HG03442 (cell line): ENCODE results near the gene PAM16.

ENCODE experiments used
- ATAC-seq: cut with Tn5 transposase; IDR thresholded peaks from one replicate; pipeline ENCODE4 v1.9.1; 2021; ENCODE audit warnings: mild to moderate bottlenecking, moderate library complexity; ENCODE audit not compliant: unreplicated experiment

Gene PAM16

DNA sequence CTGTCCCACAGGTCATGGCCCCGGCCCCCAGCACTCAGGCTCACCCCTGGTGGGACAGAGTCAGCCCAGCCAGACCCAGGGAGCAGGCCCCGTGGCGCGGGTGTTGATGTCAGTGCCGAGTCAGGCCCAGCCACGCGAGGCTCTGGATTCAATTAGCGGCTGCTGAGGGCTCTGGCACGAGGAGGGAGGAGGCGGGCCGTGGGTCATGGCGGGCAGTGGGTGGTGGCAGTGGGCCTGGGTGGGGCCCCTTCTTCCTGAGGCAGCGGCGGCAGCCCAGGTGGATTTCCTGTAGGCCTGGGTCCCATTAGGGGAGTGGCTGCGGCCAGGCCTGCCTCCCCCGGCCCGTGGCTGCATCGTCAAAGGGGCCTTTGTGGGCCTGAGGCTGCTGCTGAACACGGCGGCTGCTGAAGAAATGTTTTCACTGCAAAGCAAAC is 33.4 kb upstream of the PAM16 start:
- ATAC-seq = no peak

DNA sequence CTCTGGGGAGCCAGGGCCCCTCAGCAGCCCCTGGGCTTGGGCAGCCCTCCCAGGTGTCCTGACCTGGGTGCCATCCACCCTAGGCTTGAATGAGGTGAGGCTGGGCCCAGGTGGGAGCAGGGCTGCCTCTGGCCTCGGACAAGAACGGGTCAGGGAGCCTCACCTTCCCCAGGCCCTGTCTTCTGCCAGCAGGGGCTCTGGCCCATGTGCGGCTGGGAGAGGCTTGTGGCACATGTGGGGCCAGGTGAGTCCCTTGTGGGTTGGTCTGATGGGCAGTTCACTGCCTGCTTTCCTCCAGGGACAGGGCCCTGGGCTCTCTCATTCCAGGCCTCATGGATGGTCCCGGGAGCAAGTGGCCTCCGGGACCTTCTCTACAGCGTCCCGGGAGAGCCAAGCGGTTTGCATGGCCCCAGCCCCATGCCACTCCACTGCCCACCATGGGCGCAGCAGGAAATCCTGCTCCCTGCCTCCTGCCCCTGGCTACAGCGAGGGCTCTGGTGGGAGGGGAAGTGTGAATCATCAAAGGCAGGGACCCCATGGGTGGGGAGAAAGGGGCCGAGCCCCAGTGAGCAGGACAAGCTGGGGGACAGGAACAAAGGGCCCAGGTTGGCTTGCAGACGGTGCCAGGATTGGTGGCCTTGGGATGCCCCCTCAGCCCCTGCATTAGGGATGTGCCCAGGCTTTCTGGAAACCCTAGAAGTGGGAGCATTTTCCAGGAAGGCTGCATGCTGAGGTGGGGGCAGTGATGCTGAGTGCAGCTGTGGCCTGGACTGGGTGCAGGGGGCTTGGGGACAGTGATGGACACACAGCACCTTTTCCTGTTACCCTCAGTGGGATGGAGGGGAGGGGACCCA is 32.7 kb upstream of the PAM16 start:
- no peak for ATAC-seq

DNA sequence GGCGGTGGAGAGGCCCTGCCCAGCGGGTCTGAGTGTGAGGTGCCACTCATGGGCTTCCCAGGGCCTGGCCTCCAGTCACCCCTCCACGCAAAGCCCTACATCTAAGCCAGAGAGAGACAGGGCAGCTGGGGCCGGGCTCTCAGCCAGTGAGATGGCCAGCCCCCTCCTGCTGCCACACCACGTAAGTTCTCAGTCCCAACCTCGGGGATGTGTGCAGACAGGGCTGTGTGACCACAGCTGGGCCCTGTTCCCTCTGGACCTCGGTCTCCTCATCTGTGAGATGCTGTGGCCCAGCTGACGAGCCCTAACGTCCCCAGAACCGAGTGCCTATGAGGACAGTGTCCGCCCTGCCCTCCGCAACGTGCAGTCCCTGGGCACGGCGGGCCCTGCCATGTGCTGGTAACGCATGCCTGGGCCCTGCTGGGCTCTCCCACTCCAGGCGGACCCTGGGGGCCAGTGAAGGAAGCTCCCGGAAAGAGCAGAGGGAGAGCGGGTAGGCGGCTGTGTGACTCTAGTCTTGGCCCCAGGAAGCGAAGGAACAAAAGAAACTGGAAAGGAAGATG is 31.8 kb upstream of the PAM16 start:
- no peak for ATAC-seq

DNA sequence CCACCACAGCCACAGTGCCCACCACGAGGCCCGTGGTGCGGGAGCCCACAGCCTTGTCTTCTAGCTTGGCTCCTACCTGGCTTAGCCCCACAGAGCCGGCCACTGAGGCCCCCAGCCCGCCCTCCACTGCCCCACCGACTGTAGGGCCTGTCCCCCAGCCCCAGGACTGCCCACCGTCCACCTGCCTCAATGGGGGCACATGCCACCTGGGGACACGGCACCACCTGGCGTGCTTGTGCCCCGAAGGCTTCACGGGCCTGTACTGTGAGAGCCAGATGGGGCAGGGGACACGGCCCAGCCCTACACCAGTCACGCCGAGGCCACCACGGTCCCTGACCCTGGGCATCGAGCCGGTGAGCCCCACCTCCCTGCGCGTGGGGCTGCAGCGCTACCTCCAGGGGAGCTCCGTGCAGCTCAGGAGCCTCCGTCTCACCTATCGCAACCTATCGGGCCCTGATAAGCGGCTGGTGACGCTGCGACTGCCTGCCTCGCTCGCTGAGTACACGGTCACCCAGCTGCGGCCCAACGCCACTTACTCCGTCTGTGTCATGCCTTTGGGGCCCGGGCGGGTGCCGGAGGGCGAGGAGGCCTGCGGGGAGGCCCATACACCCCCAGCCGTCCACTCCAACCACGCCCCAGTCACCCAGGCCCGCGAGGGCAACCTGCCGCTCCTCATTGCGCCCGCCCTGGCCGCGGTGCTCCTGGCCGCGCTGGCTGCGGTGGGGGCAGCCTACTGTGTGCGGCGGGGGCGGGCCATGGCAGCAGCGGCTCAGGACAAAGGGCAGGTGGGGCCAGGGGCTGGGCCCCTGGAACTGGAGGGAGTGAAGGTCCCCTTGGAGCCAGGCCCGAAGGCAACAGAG is 31.0 kb upstream of the PAM16 start:
- ATAC-seq = no peak

DNA sequence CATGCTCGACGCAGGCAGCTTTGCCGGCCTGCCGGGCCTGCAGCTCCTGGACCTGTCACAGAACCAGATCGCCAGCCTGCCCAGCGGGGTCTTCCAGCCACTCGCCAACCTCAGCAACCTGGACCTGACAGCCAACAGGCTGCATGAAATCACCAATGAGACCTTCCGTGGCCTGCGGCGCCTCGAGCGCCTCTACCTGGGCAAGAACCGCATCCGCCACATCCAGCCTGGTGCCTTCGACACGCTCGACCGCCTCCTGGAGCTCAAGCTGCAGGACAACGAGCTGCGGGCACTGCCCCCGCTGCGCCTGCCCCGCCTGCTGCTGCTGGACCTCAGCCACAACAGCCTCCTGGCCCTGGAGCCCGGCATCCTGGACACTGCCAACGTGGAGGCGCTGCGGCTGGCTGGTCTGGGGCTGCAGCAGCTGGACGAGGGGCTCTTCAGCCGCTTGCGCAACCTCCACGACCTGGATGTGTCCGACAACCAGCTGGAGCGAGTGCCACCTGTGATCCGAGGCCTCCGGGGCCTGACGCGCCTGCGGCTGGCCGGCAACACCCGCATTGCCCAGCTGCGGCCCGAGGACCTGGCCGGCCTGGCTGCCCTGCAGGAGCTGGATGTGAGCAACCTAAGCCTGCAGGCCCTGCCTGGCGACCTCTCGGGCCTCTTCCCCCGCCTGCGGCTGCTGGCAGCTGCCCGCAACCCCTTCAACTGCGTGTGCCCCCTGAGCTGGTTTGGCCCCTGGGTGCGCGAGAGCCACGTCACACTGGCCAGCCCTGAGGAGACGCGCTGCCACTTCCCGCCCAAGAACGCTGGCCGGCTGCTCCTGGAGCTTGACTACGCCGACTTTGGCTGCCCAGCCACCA is 30.2 kb upstream of the PAM16 start:
- ATAC-seq = no peak

DNA sequence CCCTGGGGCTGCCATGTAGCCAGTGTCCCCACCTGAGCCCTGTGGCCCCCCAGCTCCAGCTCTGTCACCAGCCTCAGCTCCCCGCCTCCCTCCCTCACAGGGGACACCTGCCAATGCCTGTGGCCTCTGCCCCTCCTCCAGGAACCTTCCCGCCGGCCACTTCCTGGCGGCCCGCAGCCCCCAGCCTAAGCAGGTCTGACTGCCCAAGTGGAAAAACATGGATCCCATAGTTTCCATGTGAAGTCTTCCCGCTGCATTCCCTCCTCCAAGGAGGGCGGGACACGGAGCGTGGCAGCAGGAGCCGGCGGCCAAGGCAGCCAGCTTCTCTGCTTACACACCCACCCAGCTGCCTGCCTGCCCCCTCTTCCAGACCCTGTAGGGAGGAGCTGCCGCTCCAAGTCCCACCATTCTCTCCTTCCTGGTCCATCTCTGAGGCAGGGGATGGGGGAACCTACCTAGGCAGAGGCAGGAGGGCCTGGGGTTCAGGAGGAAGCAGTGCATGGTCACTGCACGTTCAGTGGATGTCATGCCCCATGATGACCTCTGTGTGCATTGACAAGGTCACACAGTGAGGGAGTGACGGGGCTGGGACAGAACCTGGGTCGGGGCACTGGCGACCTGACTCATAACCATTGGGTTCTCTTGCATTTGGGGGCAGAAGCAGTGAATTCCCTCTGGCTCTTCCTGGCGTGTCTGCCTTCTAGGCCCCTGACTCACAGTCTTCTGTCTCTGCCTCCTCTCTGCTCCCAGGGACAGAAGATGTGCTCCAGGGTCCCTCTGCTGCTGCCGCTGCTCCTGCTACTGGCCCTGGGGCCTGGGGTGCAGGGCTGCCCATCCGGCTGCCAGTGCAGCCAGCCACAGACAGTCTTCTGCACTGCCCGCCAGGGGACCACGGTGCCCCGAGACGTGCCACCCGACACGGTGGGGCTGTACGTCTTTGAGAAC is 29.3 kb upstream of the PAM16 start:
- no peak for ATAC-seq

DNA sequence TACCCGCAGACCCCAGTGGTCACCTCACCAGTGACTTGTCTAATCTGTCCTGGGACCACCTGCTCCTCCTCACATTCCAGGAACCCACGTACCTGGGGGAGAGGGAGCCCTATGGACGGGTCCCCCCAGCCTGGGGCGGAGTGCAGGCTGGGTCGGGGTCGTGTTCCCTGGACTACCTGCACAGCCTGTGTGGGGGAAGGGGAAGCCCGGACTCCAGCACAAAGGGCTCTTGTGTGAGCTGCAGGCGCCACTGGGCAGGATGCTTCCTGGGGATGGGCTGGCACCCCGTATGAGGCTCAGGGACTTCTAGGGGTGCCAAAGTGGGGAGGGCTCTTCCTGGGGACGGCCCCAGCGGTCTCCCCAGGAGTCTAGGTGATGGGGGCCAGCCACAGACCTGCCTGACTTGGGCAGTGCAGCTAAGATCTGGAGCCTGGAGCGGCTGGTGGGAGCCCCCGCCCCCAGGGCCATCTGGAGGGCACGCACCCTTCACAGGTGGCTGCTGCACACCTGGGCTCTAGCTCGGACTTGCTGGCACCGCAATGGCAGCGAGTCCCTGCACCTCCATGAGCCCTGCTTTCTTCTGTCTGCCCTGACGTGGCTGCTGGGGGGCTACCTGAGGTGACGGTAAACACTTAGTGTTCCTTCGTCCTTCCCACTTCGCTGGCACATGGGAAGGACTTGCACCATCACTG is 28.0 kb upstream of the PAM16 start:
- ATAC-seq = no peak

DNA sequence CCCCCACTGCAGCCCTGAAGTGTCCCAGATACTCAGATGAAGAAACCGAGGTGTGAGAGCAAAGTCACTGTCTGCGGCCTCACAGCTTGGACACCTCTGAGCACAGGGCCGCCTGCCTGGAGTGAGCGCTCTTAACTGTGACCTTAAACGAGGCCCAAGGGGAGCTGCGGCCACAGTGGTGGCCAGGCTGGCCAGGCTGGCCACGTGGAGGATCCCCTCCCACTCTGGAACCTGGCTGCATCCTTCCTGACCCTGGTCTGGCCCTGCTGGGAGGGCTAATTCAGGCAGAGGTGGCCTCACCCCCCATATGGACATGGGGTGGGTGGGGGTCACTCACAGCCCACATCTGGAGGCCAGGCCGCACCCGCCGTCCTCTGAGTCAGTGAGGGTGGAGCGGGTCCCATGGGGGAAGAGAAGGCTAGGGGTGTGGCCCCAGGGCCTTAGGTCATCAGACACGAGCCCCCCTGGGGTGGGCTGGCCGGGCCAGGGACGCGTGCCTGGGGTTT is 27.1 kb upstream of the PAM16 start:
- ATAC-seq = no peak

DNA sequence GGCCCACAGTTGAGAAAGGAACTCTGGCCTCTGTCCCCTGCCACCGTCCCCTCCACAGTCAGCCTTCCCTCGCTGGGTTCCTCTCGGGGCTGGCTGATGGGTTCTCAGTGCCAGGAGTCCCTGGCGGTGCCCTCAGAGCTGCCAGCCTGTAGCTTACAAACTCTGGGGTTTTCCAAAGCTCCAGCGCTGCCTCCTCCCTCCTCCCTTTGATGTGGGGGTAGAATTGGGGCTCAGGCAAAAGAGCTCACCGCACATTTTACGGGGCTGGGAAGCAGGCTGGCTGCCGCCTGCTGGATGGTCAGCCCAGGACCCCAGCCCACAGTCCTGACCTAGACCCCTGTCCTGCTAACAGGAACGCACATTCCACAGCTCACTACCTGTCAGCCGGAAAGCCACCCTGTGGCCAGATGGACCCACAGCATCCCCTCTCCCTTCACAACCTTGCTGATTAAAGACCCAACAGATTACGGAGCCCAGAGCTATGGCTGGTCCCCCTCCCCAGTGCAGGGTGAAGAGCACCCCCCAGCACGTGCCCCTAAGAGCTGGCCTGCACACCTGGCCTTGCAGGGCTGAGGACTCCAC is 26.5 kb upstream of the PAM16 start:
- ATAC-seq = no peak

DNA sequence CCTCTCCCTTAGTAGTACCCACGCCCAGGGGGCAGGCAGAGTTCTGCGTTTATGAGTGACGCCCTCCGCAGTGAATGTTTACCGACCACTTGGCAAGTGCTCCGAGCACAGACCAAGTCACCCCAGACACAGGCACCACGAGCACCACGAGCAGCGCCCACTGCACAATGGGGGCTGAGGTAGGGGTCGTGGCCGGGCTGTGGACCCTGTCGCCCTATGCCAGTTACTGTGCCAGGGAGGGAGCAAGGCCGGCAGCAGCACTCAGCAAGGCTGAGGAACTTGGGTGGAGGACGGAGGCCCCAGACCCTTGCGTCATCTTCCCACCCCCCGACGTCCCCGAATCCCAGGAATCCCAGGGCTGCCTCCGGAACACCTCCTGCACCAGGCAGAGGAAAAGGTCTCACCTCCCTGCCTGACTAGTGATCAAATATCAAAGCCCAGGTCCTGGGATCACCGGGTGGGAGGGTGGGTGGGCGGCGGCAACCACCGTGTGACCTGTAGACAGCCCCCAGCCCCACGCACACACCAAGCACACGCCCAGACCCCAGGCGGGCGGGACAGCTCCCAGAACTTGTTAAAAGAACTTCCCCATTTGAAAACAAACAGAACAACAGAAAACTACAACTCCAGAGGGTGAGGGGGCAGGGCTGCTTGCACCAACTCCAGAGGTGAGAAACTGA is 25.9 kb upstream of the PAM16 start:
- ATAC-seq = no peak

DNA sequence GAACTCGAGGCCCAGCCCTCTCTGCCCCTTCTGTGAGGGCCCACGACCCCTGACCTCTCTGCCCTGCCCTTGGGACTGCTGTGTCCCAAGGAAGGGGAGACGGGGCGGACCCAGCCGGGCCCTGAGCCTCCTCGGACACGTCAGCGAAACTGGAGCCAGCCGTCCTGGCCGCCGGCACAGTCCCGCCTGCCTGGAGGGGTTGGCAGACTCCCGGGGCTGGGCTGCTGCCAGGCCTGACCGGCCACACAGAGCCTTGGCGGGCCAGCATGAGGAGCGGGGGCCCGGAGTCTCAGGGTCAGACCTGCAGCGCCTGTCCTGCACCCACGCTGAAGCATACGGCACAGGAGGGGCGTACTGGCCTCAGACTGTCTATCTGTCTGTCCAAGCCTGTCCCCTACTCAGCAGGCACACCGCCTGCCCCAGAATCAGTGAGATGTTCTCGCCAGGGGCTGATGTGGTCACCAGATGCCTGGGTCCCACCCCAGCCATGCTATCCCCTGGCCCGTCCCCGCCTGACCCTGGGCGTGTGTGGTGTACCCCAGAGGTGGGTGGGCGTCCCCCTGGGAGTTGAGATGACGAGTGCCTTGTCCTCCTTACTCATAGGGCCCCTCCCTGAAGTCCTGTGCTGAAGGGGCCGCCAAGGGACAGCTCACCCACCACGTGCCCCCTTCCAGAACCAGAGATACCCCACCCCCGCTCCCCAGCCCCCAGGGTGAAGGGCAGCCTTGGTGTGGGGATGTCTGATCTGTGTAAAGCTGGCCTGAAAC is 25.2 kb upstream of the PAM16 start:
- no peak for ATAC-seq

DNA sequence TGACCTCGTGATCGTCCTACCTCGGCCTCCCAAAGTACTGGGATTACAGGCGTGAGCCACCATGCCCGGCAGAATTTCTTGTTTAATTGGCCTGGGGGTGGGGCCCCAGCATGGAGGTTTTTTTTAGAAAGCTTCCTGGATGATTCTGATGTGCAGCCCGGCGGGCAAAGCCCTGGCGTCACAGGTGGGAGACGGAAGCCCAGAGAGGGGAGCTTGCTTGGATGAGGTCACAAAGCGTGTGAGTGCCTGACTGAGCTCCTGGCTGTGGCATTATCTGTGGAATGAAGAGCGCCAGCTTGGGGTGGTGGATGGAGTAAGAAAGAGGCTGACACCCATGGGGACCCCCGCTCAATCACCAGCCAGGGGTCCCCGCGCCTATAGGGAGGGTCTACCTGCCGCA is 24.6 kb upstream of the PAM16 start:
- no peak for ATAC-seq

DNA sequence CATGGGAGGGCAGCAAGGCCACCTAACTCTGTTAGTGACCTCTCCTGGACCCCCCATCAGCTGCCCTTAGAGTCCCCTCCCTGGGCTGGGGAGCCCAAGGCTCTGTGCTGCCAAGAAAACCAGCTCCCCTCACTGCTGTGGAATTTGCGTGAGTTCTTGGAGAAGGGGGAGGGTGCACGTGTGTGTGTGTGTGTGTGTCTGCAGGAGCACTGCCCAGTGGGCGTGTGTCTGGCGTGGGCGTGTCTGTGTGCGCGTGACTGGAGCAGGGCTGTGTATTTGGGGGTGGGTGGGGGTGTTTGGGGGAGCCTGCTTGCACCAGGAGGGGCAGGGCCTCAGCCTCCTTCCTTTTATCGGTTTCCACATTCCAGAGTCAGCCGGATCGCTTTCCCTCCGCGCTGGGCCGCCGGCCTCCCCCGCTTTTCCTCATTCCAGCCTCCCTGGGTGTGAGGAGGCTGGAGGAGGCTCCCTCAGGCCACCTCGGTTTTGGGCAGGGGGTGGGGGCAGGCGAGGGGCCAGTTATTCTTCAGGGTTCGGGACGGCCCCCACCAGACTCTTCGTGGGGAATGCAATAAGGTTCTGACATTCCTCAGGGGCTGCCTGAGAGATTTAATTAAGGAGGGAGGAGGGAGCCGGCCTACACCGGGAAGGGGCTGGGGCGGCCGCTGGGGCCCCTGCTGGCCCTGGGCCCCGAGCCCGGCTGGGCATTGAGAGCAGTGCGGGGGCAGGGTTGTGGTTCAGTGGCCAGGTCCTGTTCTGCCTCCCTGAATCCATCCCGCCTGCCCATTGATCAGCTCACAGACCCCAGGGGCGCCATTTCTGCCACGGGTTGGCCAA is 23.0 kb upstream of the PAM16 start:
- ATAC-seq = no peak

DNA sequence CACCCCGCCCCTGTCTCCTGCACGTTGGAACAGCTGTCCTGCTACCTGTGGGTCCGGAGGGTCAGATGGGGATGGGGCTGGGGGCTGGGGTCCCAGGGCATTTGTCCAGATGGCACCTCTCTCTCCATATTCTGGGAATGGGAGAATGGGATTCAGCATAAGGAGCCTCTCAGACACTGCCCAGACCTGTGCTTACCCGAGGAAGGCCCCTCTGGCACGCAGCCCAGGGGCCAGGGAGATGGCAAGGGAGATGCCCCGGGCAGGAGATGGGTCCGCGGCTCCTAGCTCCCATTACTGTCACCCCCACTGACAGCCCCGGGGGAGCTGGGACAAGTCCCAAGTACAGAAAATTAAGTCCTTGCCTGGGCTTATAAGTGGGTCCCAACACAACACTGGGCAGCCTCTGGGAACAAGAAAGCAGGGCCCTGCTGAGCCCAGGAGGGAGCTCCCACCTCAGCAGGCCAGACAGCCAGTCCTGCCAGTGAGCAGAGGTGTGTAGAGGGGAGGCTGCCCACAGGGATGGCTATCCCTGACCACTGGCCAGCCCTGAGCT is 22.3 kb upstream of the PAM16 start:
- ATAC-seq = no peak

DNA sequence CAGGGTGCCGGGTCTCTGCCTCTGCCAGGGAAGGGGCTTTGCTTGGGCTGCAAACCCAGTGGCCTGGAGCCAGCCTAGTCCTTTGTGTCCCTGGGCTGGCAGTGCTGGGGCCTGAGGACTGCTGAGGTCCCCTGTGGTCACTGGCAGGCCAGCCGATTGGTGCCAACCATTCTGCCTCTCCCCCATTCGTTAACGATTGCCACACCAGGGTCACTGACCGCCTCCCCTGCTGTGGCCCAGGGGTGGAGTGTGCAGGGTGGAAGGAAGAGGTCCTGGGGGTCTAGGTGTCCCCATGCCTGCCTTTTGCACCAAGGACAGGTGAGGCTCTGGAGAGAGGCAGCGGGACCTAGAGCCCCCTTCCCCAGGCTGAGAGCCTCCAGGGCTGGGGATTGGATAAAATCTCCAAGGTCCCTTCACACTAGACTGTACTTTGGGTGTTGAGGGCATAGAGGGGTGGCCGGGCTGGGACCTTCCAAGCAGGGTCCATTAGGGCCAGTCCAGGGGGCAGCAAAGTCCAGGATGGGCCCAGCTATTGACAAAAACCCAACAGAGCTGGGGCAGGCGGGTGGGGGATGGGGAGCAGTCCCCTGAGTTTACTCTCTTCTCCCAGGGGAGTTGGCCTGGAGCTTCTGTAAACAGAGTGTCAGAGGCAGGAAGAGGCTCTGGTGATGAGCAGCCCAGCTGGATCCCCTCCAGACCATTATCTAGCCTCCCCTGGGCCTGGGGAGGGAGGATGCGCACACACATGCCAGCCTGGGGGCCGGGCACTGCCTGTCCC is 21.6 kb upstream of the PAM16 start:
- ATAC-seq = no peak
